Left colon (tissue), 2 donors: Measurements from ENCODE around the gene BTBD8. TPM values are rescaled to one million over a fixed set of nuclear protein-coding genes. Genes with fewer than 3 reads are reported as not detected.

Experiments used
- total RNA-seq, 2 donors: library from RNA; stranded (reverse); fragmentation: NEBNext Ultra II Directional; extraction: Animal tissue kit (Norgen Biotek cat#: 25700); gene quantifications; one replicate each; pipeline ENCODE4 v1.2.1, GENCODE V29; 2021
- donor health status: DM: no; HTN: no; CAD: no.
- donor health status: DM: yes; HTN: yes; CAD: no.

Gene BTBD8
- total RNA-seq, 2 donors from 2014 or later: 2.8 to 5.3 TPM

Other genes starting within 250 kb of the BTBD8 start
- 10 to 100 TPM; 14.4 to 27.8 TPM for gene TGFBR3, start 194.2 kb upstream of the BTBD8 start, total RNA-seq
- not detected for gene BRDT, start 130.9 kb upstream of the BTBD8 start, total RNA-seq
- under 1 TPM; 0.17 to 0.27 TPM for gene EPHX4, start 50.4 kb upstream of the BTBD8 start, total RNA-seq
- gene SETSIP, start 4.9 kb upstream of the BTBD8 start, total RNA-seq: not detected
- gene C1orf146, start 137.6 kb downstream of the BTBD8 start, total RNA-seq: not detected
- gene GLMN, start 218.6 kb downstream of the BTBD8 start, total RNA-seq: 1 to 10 TPM; 5.4 TPM
- 10 to 100 TPM; 19.7 to 24.2 TPM for gene RPAP2, start 218.7 kb downstream of the BTBD8 start, total RNA-seq